ENCODE results near the gene ROR2.

DNA sequence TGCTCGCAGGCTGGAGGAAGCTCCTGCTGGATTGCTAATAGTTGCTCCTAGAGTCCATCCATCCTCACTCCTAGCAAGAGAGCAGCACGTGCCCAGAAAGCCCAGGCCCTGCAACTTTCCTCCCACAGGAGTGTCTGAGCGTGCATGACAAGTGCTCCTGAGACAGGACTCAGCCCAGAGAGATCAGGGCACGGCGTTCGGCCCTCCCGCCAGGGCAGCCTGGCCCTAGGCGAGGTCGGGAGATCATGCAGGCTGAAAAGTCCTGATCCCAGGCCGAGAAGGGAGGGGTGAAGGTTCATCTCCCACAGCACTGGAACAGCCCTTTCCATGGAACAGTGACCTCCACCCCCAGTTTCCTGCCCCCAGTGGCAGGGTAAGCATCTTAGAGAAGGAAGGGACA lies 94.8 kb downstream of the ROR2 start:
- TF ChIP-seq EZH2 (IDR thresholded peaks at IDR 0.05; ENCODE audit: insufficient read depth, poor library complexity, severe bottlenecking) (no peak), EZH2phosphoT487 (IDR thresholded peaks at IDR 0.05; ENCODE audit: insufficient read depth, low read depth) (no peak)

All from GM23248 (cell line).